GM12878 (cell line): ENCODE results near the gene HELZ.

ENCODE experiments used
- STAT1 ChIP-seq: fragments of 450-650 bp; conservative IDR thresholded peaks from 2 replicates; pipeline ENCODE4 v1.6.1; 2014; ENCODE audit warnings: antibody characterized with exemption, mild to moderate bottlenecking
- TF ChIP-seq, protein P1 (sequence below), 3 experiments: IDR thresholded peaks in 2 of 3; conservative IDR thresholded peaks in 1 of 3; 2 replicates each; pipeline ENCODE4 v1.5.1; 2011; ENCODE audit warnings: low read depth in 3 of 3, low read length in 3 of 3, mild to moderate bottlenecking in 3 of 3, control low read depth in 2 of 3, moderate library complexity in 2 of 3, inconsistent platforms in 1 of 3, mixed read lengths in 1 of 3; ENCODE audit not compliant: control insufficient read depth in 2 of 3, insufficient read depth in 1 of 3; ENCODE audit errors: extremely low read depth in 1 of 3

DNA sequence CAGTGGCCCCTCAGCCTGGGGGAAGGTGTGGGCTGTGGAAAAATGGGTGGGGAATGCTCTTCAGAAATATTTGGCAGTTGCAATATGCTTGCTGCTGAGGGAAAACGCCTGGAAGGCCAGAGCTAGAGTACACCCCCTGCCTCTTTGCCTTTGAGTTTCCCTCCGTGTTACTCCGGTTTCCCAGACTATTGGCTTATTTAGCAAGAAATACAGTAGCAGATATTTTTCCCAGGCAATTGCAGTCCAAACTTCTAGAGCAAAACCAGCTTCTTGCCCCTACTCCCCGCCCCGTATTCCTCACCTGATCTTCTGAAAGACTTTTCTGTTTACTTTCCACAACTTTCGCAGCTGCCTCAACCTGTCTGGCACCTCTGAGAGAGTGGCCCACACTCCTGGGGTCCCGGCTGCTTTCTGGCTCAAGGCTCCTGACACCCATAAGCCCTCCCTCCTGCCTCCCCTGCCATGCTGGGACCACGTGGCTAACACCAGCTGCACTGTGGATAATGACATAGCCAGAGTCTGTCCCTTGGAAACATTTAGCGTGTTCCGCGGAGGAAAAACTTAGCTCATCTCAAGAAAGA lies 45.8 kb upstream of the HELZ start:
- TF ChIP-seq STAT1: no peak
- TF ChIP-seq, protein P1, sequence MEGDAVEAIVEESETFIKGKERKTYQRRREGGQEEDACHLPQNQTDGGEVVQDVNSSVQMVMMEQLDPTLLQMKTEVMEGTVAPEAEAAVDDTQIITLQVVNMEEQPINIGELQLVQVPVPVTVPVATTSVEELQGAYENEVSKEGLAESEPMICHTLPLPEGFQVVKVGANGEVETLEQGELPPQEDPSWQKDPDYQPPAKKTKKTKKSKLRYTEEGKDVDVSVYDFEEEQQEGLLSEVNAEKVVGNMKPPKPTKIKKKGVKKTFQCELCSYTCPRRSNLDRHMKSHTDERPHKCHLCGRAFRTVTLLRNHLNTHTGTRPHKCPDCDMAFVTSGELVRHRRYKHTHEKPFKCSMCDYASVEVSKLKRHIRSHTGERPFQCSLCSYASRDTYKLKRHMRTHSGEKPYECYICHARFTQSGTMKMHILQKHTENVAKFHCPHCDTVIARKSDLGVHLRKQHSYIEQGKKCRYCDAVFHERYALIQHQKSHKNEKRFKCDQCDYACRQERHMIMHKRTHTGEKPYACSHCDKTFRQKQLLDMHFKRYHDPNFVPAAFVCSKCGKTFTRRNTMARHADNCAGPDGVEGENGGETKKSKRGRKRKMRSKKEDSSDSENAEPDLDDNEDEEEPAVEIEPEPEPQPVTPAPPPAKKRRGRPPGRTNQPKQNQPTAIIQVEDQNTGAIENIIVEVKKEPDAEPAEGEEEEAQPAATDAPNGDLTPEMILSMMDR (IDR thresholded peaks at IDR 0.05 in 2 of 3, conservative IDR thresholded peaks at IDR 0.05 in 1 of 3; ENCODE audit: control insufficient read depth in 2 of 3, extremely low read depth in 1 of 3, insufficient read depth in 1 of 3, low read depth in 3 of 3, low read length in 3 of 3): no peak
